Osteoblast (primary cell): ENCODE results near the gene CHRNE. TPM values are rescaled to one million over a fixed set of nuclear protein-coding genes. Genes with fewer than 3 reads are reported as not detected.

ENCODE experiments used
- DNase-seq: peaks from one replicate; pipeline ENCODE4 v3.0.0; 2011; ENCODE audit warnings: low spot score, mixed read lengths; ENCODE audit not compliant: insufficient read length; ENCODE audit errors: missing footprints
- H2AFZ ChIP-seq: 2 replicates; pipeline ENCODE4 v1.6.0; 2011; ENCODE audit warnings: mild to moderate bottlenecking, low read length
- H3K27ac ChIP-seq: 2 replicates; pipeline ENCODE4 v1.5.1; 2011; ENCODE audit warnings: mild to moderate bottlenecking, low read depth, low read length, moderate library complexity
- H3K27me3 ChIP-seq: 2 replicates; pipeline ENCODE4 v1.6.0; 2012; ENCODE audit warnings: mild to moderate bottlenecking, control low read depth, inconsistent platforms, low read length, moderate library complexity; ENCODE audit not compliant: insufficient read depth
- H3K36me3 ChIP-seq: 2 replicates; pipeline ENCODE4 v1.5.1; 2011; ENCODE audit warnings: mild to moderate bottlenecking, low read length, control low read depth, moderate library complexity; ENCODE audit not compliant: insufficient read depth
- H3K4me1 ChIP-seq: 2 replicates; pipeline ENCODE4 v1.5.1; 2011; ENCODE audit warnings: mild to moderate bottlenecking, low read length, control low read depth, moderate library complexity; ENCODE audit not compliant: insufficient read depth
- H3K4me2 ChIP-seq: 2 replicates; pipeline ENCODE4 v1.6.0; 2011; ENCODE audit warnings: mild to moderate bottlenecking, low read length; ENCODE audit not compliant: insufficient read depth
- H3K4me3 ChIP-seq: fragments of 200-600 bp; sonication (generic); 3 replicates; pipeline ENCODE4 v1.5.1; 2012; ENCODE audit warnings: mild to moderate bottlenecking, low read length, inconsistent platforms; ENCODE audit not compliant: insufficient read depth
- H3K79me2 ChIP-seq: 2 replicates; pipeline ENCODE4 v1.6.0; 2012; ENCODE audit warnings: mild to moderate bottlenecking, low read length, control low read depth, inconsistent platforms; ENCODE audit not compliant: insufficient read depth
- H3K9me3 ChIP-seq: 2 replicates; pipeline ENCODE4 v1.5.1; 2011; ENCODE audit warnings: low read depth, low read length, control low read depth
- H4K20me1 ChIP-seq: 2 replicates; pipeline ENCODE4 v1.6.0; 2012; ENCODE audit warnings: mild to moderate bottlenecking, low read length, control low read depth; ENCODE audit not compliant: insufficient read depth
- total RNA-seq: library from RNA; depleted of rRNA; stranded (reverse); fragments of >200 nt; gene quantifications from 2 replicates; pipeline ENCODE4 v1.2.3, GENCODE V29; 2012
- TF ChIP-seq, protein P1 (sequence below): IDR thresholded peaks from 2 replicates; pipeline ENCODE4 v1.5.1; 2011; ENCODE audit warnings: mild to moderate bottlenecking, low read depth, low read length, moderate library complexity; ENCODE audit errors: extremely low read depth

Gene CHRNE
- total RNA-seq, 1 donor = 1.4 TPM

DNA sequence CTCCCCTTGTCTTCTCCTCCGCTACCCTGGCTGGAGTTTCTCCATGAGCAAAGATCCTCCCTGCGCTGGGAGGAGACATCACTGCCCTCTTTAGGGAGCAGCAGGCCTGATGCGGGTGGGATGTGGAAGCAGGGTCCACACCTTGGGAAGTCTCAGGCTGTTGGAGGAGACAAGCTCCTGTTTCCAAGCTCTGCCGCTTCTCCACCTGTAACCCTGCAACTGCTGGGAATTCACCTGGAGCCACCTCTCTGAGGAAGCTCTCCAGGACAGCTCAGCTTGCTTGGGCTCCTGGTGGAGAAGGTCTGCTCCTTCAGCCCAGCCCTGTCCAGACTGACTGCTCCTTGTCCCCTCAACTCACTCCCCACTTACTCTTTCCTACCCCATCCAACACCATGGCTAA lies 18.4 kb downstream of the CHRNE start:
- Histone ChIP-seq H3K27ac (no peak overlapping the region), H3K9me3 (no peaks in the 10 kb centered on the region), H2AFZ (no peak overlapping the region), H3K4me3 (no peak overlapping the region), H4K20me1 (peaks cover 17% of the 10 kb centered on the region), H3K79me2 (no peaks in the 10 kb centered on the region), H3K4me2 (no peak overlapping the region), H3K27me3 (no peaks in the 10 kb centered on the region), H3K4me1 (no peaks in the 10 kb centered on the region), H3K36me3 (peaks cover 31% of the 10 kb centered on the region)
- peak; percentile 60 for DNase-seq
- TF ChIP-seq, protein P1, sequence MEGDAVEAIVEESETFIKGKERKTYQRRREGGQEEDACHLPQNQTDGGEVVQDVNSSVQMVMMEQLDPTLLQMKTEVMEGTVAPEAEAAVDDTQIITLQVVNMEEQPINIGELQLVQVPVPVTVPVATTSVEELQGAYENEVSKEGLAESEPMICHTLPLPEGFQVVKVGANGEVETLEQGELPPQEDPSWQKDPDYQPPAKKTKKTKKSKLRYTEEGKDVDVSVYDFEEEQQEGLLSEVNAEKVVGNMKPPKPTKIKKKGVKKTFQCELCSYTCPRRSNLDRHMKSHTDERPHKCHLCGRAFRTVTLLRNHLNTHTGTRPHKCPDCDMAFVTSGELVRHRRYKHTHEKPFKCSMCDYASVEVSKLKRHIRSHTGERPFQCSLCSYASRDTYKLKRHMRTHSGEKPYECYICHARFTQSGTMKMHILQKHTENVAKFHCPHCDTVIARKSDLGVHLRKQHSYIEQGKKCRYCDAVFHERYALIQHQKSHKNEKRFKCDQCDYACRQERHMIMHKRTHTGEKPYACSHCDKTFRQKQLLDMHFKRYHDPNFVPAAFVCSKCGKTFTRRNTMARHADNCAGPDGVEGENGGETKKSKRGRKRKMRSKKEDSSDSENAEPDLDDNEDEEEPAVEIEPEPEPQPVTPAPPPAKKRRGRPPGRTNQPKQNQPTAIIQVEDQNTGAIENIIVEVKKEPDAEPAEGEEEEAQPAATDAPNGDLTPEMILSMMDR = no peak

DNA sequence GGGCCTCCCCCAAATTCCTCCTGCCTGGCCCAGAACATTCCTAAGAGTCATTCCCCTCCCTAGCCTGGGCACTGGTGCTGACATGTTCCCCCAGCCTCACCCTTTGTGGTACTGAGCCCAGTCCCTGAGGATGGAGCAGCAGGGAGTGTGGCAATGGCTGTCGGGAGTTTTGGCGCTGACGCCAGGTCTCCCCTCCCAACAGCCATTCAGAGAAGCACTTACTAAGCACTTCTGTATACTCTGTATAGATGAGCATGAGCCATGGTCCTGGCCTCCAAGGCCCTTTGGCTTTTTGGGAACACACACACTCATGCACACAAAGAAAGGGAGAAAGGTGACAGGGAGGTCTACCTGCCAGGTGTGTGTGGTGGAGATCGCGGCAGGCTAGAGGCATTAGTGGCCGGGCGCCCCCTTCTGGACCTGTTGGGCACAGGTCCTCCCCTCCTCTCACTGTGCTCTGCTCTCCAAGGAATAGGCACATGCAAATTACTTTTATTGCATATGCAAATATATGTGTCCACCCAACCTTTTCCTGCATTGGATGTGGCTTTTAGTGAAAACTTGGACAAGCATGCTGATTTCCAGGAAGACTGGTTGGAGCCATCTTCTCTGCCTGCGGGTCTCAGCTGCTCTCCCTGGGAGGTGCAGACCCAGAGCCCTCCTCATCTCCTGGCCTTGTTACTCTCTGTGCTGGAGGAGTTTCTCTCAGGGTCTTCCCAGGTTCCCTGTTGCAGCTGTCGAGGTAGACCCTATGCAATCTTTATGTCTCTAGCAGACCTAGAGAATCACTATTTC lies 20.9 kb downstream of the CHRNE start:
- Histone ChIP-seq H3K4me2 (no peak overlapping the region), H4K20me1 (peaks cover 30% of the 10 kb centered on the region), H2AFZ (no peak overlapping the region), H3K27ac (no peak overlapping the region), H3K36me3 (peaks cover 20% of the 10 kb centered on the region), H3K4me1 (no peaks in the 10 kb centered on the region), H3K27me3 (no peaks in the 10 kb centered on the region), H3K4me3 (no peak overlapping the region), H3K79me2 (no peaks in the 10 kb centered on the region), H3K9me3 (no peaks in the 10 kb centered on the region)
- TF ChIP-seq, protein P1 = peak; percentile 74
- DNase-seq = peak; percentile 88

DNA sequence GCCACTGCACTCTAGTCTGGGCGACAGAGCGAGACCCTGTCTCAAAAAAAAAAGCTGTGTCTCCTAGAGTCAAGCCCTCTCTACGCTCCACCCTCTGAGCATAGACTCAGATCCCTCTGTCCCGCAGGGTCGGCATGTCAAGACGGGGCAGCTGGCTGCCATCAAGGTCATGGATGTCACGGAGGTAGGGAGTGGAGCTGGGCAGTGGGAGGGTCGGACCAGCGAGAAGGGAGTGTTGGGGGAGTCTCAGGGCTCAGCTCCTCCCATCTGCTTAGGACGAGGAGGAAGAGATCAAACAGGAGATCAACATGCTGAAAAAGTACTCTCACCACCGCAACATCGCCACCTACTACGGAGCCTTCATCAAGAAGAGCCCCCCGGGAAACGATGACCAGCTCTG lies 22.0 kb downstream of the CHRNE start:
- H3K4me1 ChIP-seq = no peaks in the 10 kb centered on the region
- no peak overlapping the region for H2AFZ ChIP-seq
- TF ChIP-seq, protein P1 = no peak
- DNase-seq = peak; percentile 39
- no peak overlapping the region for H3K27ac ChIP-seq
- no peaks in the 10 kb centered on the region for H3K27me3 ChIP-seq
- H3K4me3 ChIP-seq = no peak overlapping the region
- no peaks in the 10 kb centered on the region for H3K9me3 ChIP-seq
- H3K79me2 ChIP-seq = peaks cover 4% of the 10 kb centered on the region
- peaks cover 35% of the 10 kb centered on the region for H4K20me1 ChIP-seq
- no peak overlapping the region for H3K4me2 ChIP-seq
- peaks cover 11% of the 10 kb centered on the region for H3K36me3 ChIP-seq

DNA sequence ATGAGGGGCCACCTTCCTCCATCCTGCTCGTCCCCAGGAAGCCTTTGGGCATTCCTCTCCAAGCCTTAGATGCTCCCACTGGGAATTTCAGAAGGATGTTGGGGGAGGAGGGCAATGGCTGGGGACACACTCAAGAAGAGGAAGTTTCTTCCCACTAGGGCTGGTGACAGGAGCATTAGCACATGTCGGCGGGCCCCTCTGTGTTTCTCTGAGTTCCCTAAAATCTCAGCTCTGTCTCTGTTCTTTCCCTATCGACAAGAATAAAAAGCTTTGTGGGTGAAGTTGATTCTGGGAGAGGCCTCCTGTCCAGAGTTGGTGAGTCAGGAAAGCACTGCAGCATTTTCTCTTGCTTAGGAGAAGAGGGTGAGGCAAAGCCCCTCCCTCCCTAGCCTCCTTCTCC lies 23.3 kb downstream of the CHRNE start:
- Histone ChIP-seq H2AFZ (no peak overlapping the region), H3K79me2 (peaks cover 4% of the 10 kb centered on the region), H3K27ac (no peak overlapping the region), H3K36me3 (peaks cover 3% of the 10 kb centered on the region), H3K27me3 (no peaks in the 10 kb centered on the region), H3K4me2 (no peak overlapping the region), H3K4me1 (no peaks in the 10 kb centered on the region), H3K4me3 (no peak overlapping the region), H3K9me3 (no peaks in the 10 kb centered on the region), H4K20me1 (peaks cover 39% of the 10 kb centered on the region)
- peak; percentile 69 for DNase-seq
- TF ChIP-seq, protein P1 = no peak
